SU-DHL-6 (cell line): ENCODE data around the gene PRLHR.

Experiments used
- CTCF ChIP-seq: fragments of 200-600 bp; sonication (generic); IDR thresholded peaks from one replicate; pipeline ENCODE4 v1.5.1; 2017; ENCODE audit warnings: antibody characterized with exemption, mild to moderate bottlenecking, low read length, moderate library complexity; ENCODE audit not compliant: insufficient read depth, poor library complexity, severe bottlenecking
- EZH2phosphoT487 ChIP-seq: fragments of 200-600 bp; sonication (generic), shearing (Covaris generic); conservative IDR thresholded peaks from 2 replicates; pipeline ENCODE4 v1.6.1; 2018; ENCODE audit warnings: mild to moderate bottlenecking, antibody characterized with exemption, low read length, moderate library complexity, mixed read lengths

GRCh38 chr10:118642228-118642627, 46.8 kb upstream of the PRLHR start:
- TF ChIP-seq CTCF (no peak), EZH2phosphoT487 (no peak)
